Omental fat pad (tissue), 4 donors: ENCODE data around the gene IGF2BP1. TPM values are rescaled to one million over a fixed set of nuclear protein-coding genes. Genes with fewer than 3 reads are reported as not detected.
"Not testable (repeated sequence)": the region's sequence is repeated elsewhere in the genome, so short reads cannot be mapped to it uniquely, and the experiment has no call there.

Experiments
- ATAC-seq: fragments of 150-250 bp; one replicate; pipeline ENCODE4 v1.9.1; 2016; ENCODE audit warnings: mild to moderate bottlenecking, moderate library complexity; ENCODE audit not compliant: low FRiP score
- DNase-seq: peaks from one replicate; pipeline ENCODE4 v3.0.0-alpha.2; 2019; ENCODE audit warnings: low spot score
- total RNA-seq, 4 donors: library from RNA; depleted of rRNA; stranded (reverse); fragments of >200 nt; gene quantifications; one replicate each; pipeline ENCODE4 v1.1.0, GENCODE V29; 2016
- TF ChIP-seq, protein P1 (sequence below), 3 donors: fragments of 450-650 bp; IDR thresholded peaks; one replicate each; pipeline ENCODE4 v1.5.1; 2016 to 2017; ENCODE audit warnings: antibody characterized with exemption in 3 of 3, mild to moderate bottlenecking in 3 of 3, moderate library complexity in 2 of 3

The IGF2BP1 gene
- total RNA-seq, 4 donors from 2014 or later: 0.16 TPM; not detected in 3

- no peak for DNase-seq
- TF ChIP-seq, protein P1, sequence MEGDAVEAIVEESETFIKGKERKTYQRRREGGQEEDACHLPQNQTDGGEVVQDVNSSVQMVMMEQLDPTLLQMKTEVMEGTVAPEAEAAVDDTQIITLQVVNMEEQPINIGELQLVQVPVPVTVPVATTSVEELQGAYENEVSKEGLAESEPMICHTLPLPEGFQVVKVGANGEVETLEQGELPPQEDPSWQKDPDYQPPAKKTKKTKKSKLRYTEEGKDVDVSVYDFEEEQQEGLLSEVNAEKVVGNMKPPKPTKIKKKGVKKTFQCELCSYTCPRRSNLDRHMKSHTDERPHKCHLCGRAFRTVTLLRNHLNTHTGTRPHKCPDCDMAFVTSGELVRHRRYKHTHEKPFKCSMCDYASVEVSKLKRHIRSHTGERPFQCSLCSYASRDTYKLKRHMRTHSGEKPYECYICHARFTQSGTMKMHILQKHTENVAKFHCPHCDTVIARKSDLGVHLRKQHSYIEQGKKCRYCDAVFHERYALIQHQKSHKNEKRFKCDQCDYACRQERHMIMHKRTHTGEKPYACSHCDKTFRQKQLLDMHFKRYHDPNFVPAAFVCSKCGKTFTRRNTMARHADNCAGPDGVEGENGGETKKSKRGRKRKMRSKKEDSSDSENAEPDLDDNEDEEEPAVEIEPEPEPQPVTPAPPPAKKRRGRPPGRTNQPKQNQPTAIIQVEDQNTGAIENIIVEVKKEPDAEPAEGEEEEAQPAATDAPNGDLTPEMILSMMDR (IDR thresholded peaks at IDR 0.05): no peak
- no peak for ATAC-seq
Measured at GRCh38 chr17:49001671-49002070, 4.5 kb downstream of the IGF2BP1 start.

GRCh38 chr17:49002331-49002730 is 5.1 kb downstream of the IGF2BP1 start:
- DNase-seq (no peak), ATAC-seq (no peak)
- TF ChIP-seq, protein P1 (IDR thresholded peaks at IDR 0.05): no peak

DNA sequence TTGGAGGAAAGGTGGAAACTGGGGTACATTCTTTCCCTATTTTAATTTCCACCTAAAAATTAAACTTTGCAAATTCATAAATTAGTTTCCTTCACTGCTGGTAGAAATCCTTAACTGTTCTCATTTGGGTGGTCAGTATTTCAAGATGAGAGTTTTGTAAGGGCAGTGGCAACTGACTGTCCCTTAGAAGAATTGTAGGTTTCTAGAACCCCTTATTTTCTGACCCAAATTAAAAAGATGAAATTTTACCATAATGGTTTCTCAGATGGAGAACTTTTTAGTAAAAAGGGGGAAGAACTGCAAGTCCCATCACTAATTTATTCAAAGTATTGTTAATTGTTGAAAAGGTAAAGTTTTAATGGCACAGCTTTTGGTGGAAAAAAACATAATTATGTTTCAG is 5.6 kb downstream of the IGF2BP1 start:
- TF ChIP-seq, protein P1 (IDR thresholded peaks at IDR 0.05): no peak
- DNase-seq (no peak), ATAC-seq (no peak)

DNA sequence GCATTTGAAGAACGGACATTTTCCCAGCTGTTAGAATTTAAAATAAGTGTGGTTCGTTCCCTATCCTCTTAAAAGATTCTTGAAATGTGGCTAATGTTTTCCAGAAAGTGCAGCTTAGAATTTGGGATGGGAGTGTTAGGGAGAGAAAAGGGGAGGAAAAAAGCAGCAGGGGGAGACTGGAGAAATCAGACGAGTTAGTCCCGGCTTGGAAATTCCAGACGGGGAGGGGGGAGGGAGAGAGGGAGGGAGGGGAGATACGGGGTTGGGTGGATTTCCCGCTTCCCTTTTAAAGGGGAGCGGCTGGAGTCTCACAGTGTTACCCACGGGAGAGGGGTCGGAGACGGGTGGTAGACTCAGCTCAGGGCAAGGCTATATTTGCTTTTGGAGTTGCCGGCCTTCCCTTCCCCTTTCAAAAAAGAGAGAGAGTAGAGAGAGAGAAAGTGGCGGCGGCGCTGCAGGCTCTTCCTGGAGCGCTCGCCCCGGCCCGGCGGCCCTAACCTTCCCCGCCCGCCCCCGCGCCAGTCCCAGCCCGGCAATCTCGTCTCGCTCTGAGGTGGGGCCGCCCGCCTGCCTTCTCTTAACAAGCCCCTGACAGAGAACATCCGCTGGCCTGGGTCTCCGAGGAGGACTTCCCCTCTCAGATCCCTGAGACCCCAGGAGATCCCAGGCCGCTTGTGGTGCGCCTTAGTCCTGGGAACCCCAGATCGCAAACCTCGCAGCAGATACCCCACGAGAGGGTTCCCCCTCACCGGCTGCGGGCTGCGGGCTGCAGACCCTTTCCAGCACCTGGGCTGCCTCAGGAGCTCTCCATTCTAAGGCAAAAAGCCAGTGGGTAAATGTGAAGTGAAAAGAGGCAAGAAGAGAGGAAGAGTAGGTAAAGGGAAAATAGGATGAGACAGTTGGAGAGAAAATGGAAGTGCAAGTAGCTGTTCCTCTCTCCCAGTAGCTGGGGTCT is 6.6 kb downstream of the IGF2BP1 start:
- DNase-seq (no peak), ATAC-seq (no peak)
- TF ChIP-seq, protein P1 (IDR thresholded peaks at IDR 0.05): no peak

DNA sequence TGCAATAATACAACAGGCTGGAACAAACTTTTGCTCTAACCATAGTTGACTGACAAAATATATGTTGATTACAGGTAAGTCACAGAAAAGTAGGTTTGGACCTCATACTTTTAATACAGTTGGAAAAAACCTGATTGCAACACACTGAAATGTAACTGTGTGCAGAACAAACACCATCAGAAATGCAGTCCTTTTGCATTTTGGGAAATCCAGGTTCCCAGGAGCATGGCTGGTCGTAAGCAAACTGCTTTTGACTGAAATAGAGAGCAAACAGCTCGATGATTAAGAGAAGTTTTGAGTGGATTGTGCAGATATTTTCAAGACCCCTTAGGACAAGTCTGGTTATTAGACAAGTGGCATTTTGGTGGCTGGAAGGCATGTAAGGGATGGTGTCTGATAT is 8.0 kb downstream of the IGF2BP1 start:
- TF ChIP-seq, protein P1 (IDR thresholded peaks at IDR 0.05): no peak
- ATAC-seq: no peak
- no peak for DNase-seq

GRCh38 chr17:49008908-49009307 is 11.7 kb downstream of the IGF2BP1 start:
- ATAC-seq, DNase-seq: not testable (repeated sequence)

DNA sequence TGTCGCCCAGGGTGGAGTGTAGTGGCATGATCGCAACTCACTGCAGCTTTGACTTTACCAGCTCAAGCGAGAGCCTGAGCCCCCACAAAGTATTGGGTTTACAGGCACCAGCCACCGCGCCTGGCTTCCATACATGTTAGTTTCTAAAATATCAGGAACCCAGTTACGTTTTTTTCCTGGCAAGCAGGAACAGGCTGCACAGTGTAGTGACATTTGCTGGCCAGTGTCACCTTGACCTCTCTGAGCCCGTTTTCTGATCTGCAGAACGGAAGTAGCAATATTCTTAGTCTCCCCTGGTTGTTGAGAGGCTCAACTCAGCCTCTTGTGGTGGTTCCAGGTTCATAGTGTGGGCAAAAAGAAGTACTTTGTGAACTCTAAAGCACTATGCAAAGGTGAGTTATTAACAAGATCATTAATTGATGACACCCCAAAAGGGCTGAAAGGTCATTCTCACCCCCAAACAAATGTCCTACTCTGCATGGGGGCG is 15.6 kb downstream of the IGF2BP1 start:
- DNase-seq (no peak), ATAC-seq (no peak)
- TF ChIP-seq, protein P1 (IDR thresholded peaks at IDR 0.05): no peak
